ENCODE data around the gene PIGP. TPM values are rescaled to one million over a fixed set of nuclear protein-coding genes. Genes with fewer than 3 reads are reported as not detected.

The PIGP gene
- total and polyA plus RNA-seq, 10 donors, result 9.2 to 26.0 (median 16.8) TPM

DNA sequence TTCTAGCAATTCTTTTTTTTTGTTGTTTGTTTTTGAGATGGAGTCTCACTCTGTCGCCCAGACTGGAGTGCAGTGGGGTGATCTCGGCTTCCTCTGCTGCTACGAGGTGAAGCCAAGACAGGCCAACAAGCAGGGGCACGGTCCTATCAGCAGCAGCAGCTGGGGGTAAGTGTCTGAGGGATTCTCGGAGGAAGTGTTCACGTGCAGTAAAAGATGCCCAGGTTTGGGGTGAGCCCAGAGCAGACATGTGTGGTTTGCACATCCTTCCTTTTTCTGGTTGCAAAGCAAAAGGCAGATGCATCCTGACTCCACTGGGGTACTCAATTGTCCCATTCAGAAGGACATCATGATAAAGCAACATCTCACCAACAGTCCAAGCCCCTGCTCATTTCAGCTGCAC, 27.7 kb downstream of the PIGP start:
- Histone ChIP-seq H3K27me3 (replicated peaks in 1 of 7) (peaks cover 0 to 7% (median 0%) of the 10 kb centered on the region in 7 donors), H3K36me3 (no peaks in the 10 kb centered on the region), H3K4me3 (no peak overlapping the region), H3K9me3 (no peaks in the 10 kb centered on the region), H3K4me1 (peaks cover 0 to 7% (median 0%) of the 10 kb centered on the region in 6 donors), H3K27ac (no peak overlapping the region)
- DNase-seq, result no peak
- TF ChIP-seq CTCF (IDR thresholded peaks at IDR 0.05 in 8 of 11, conservative IDR thresholded peaks at IDR 0.05 in 3 of 11) (no peak), POLR2AphosphoS5 (IDR thresholded peaks at IDR 0.05) (no peak), POLR2A (IDR thresholded peaks at IDR 0.05) (no peak)
- intact Hi-C loops (cut with DNase I; ENCODE audit: low total_unique reads), result no loop called here
- 14 to 27% (median 24%) methylated on average over 6 of the region's 6 CpGs for WGBS, 5 donors

- H3K27ac ChIP-seq, result no peak overlapping the region
- no peak overlapping the region for H3K4me3 ChIP-seq
- H3K27me3 ChIP-seq (replicated peaks in 1 of 7), result peaks cover 0 to 7% (median 0%) of the 10 kb centered on the region in 7 donors
- TF ChIP-seq POLR2A (IDR thresholded peaks at IDR 0.05), result no peak
- H3K4me1 ChIP-seq, result peaks cover 0 to 7% (median 0%) of the 10 kb centered on the region in 6 donors
- H3K36me3 ChIP-seq, result no peaks in the 10 kb centered on the region
- WGBS, 5 donors, result 90 to 99% (median 92%) methylated on average over 3 of the region's 3 CpGs
- intact Hi-C loops (cut with DNase I; ENCODE audit: low total_unique reads), result no loop called here
- no peak for DNase-seq
- no peaks in the 10 kb centered on the region for H3K9me3 ChIP-seq
These were observed 28.2 kb downstream of the PIGP start for GRCh38 chr21:37044643-37045042.

DNA sequence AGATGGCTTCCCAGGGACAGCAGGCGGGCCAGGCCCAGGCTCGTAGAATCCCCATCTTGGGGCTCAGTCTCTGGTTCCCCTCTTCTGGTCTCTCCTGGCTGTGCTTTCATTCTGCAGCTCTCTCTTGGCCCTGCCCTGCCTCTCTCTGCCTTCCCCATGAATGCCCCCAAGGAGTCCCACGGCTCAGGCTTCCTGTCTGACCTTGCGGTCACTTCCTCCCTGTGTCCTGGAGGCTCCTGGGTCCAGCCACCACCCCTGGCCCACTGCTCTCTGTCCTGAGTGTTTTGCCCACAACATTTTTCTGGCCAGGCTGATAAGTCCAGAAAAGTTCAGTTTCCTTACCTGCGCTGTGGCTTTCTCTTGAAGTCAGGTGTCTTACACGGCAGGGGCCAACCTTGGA, 29.1 kb downstream of the PIGP start:
- peaks cover 0 to 7% (median 0%) of the 10 kb centered on the region in 7 donors for H3K27me3 ChIP-seq (replicated peaks in 1 of 7)
- no peak for DNase-seq
- intact Hi-C loops (cut with DNase I; ENCODE audit: low total_unique reads), result no loop called here
- H3K27ac ChIP-seq, result no peak overlapping the region
- peaks cover 0 to 7% (median 0%) of the 10 kb centered on the region in 6 donors for H3K4me1 ChIP-seq
- no peaks in the 10 kb centered on the region for H3K36me3 ChIP-seq
- no peak for TF ChIP-seq CTCF (IDR thresholded peaks at IDR 0.05 in 8 of 11, conservative IDR thresholded peaks at IDR 0.05 in 3 of 11)
- H3K9me3 ChIP-seq, result no peaks in the 10 kb centered on the region
- 72 to 77% (median 74%) methylated on average over 6 of the region's 6 CpGs for WGBS, 5 donors
- H3K4me3 ChIP-seq, result no peak overlapping the region

- 85 to 100% (median 93%) methylated on average over 4 of the region's 4 CpGs for WGBS, 5 donors
These were observed 31.1 kb downstream of the PIGP start for GRCh38 chr21:37041706-37042271.

More at GRCh38 chr21:37041706-37042271, 31.1 kb downstream of the PIGP start:
- intact Hi-C loops (cut with DNase I; ENCODE audit: low total_unique reads), result no loop called here
- no peak overlapping the region for H3K4me3 ChIP-seq
- no peaks in the 10 kb centered on the region for H3K36me3 ChIP-seq
- peaks cover 0 to 4% (median 0%) of the 10 kb centered on the region in 7 donors for H3K27me3 ChIP-seq (replicated peaks in 1 of 7)
- DNase-seq, result no peak
- TF ChIP-seq CTCF (IDR thresholded peaks at IDR 0.05 in 8 of 11, conservative IDR thresholded peaks at IDR 0.05 in 3 of 11), result no peak
- no peak for TF ChIP-seq POLR2A (IDR thresholded peaks at IDR 0.05)
- TF ChIP-seq POLR2AphosphoS5 (IDR thresholded peaks at IDR 0.05), result no peak
- no peaks in the 10 kb centered on the region for H3K9me3 ChIP-seq
- H3K27ac ChIP-seq, result no peak overlapping the region
- peaks cover 0 to 7% (median 0%) of the 10 kb centered on the region in 6 donors for H3K4me1 ChIP-seq

Measured in spleen (tissue), 11 donors.